T-helper 22 cell (primary cell): ENCODE results near the gene SHMT2.

Experiments
- DNase-seq: peaks from one replicate; pipeline ENCODE4 v3.0.0-alpha.2; 2020; ENCODE audit warnings: low read depth

The SHMT2 gene

DNA sequence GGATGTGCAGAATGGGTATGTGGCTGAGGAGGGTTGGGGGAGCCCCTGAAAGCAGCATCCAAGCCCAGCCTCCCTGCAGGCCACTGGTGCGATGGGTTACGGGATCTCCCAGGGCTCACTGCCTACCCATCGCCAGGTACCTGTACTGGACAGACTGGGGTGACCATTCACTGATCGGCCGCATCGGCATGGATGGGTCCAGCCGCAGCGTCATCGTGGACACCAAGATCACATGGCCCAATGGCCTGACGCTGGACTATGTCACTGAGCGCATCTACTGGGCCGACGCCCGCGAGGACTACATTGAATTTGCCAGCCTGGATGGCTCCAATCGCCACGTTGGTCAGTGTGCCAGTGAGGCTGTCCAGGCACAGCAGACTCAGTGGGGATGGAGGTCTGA lies 31.2 kb upstream of the SHMT2 start:
- DNase-seq, result no peak

DNA sequence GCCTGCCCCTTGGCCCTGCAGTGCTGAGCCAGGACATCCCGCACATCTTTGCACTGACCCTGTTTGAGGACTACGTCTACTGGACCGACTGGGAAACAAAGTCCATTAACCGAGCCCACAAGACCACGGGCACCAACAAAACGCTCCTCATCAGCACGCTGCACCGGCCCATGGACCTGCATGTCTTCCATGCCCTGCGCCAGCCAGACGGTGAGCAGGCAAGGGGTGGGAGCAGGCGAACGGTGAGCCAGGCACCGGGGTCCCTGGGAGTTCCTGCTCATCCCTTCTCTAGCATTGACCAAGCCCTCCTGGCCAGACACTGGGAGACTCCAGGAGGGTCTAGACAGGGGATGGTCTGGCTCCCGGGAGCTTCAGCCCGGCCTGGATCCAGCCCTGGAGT lies 30.3 kb upstream of the SHMT2 start:
- DNase-seq, result no peak

DNA sequence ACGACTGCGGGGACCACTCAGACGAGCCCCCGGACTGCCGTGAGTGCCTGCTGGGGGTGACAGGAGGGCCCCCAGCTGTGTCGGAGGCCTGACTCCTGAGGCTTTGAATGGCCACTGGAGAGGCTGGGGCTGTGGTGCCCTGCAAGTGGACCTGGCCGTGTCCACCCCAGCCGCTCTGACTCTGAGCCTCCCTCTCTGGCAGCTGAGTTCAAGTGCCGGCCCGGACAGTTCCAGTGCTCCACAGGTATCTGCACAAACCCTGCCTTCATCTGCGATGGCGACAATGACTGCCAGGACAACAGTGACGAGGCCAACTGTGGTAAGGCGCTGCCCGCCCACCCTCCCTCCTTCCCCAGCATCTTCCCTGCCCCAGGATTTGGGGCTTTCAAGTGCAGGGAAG lies 29.0 kb upstream of the SHMT2 start:
- DNase-seq, result no peak

DNA sequence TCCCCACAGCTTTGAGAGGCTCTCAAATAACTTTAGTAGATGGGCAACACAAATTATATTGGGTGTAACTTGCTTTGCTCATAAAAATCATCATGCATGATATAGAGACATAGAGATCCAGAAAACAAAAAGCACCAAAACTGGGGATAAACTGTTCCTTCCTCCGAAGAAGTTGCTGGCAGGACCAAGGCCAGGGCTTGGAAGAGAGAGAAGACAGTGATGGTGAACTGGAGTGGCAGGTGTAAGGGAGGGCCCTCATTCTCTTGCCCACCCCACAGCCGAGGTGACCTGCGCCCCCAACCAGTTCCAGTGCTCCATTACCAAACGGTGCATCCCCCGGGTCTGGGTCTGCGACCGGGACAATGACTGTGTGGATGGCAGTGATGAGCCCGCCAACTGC lies 28.3 kb upstream of the SHMT2 start:
- DNase-seq, result no peak

- DNase-seq, result no peak
Observed at GRCh38 chr12:57201631-57202030, 27.9 kb upstream of the SHMT2 start.

DNA sequence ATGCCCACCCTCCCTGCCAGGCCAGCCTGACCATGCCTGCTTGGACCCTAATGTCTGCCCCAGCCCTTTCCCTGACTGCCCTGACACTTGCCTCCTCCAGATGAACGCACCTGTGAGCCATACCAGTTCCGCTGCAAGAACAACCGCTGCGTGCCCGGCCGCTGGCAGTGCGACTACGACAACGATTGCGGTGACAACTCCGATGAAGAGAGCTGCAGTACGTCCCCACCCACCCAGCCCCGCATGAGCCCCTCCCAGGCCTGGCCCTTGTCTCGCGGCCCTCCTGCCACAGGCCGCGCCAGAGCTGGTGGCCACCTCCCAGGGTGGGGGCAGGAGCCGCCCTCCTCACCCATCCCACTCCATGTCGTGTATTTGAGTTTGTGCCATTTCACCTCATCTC lies 27.2 kb upstream of the SHMT2 start:
- no peak for DNase-seq

DNA sequence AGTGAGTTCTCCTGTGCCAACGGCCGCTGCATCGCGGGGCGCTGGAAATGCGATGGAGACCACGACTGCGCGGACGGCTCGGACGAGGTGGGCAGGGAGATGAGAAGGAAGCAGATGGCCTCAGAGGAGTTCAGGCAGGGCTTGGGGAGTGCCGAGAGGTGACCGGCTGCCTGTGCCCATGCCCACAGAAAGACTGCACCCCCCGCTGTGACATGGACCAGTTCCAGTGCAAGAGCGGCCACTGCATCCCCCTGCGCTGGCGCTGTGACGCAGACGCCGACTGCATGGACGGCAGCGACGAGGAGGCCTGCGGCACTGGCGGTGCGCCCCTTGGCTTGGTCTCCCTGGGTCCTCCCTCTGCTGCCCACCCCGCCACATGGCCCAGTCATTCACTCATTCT lies 26.3 kb upstream of the SHMT2 start:
- no peak for DNase-seq

GRCh38 chr12:57203791-57204190 lies 25.7 kb upstream of the SHMT2 start:
- DNase-seq, result no peak

DNA sequence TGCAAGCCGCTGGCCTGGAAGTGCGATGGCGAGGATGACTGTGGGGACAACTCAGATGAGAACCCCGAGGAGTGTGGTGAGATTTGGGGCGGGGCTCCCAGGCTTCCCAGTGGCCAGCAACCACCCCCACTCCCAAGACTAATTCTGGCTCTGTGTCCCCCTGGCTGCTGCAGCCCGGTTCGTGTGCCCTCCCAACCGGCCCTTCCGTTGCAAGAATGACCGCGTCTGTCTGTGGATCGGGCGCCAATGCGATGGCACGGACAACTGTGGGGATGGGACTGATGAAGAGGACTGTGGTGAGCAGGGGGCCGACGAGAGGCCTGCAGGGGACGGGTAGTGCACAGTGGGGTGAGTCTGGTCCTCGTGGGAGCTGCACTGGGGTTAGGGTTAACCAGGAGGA lies 25.1 kb upstream of the SHMT2 start:
- no peak for DNase-seq

DNA sequence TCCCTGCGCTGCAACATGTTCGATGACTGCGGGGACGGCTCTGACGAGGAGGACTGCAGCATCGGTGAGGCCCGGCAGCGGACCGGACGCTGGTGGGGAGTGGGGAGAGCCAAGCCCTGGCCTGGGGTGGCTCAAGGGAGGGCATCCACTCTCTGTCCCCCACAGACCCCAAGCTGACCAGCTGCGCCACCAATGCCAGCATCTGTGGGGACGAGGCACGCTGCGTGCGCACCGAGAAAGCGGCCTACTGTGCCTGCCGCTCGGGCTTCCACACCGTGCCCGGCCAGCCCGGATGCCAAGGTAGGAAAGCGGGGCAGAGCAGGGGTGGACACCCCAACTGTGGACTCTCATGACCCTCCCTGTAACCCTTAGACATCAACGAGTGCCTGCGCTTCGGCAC lies 24.3 kb upstream of the SHMT2 start:
- DNase-seq, result no peak

DNA sequence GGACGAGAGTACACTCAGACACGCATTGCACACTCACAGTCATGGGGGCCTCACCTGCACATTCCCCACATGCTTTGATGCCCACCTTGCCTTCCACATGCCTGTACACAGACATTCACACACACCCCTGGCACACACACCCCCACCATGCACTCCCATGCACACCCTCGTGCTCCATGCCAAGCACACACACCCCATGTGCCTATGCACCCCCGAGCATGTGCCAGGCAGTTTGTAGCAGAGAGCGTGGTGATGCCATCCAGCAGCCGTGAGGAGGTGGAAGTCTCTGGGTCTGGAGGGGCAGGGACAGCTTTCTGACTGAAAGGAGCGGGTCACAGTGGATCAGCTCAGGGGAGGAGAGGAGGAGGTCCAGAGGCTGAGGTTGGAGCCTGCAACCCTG lies 23.6 kb upstream of the SHMT2 start:
- DNase-seq, result no peak

DNA sequence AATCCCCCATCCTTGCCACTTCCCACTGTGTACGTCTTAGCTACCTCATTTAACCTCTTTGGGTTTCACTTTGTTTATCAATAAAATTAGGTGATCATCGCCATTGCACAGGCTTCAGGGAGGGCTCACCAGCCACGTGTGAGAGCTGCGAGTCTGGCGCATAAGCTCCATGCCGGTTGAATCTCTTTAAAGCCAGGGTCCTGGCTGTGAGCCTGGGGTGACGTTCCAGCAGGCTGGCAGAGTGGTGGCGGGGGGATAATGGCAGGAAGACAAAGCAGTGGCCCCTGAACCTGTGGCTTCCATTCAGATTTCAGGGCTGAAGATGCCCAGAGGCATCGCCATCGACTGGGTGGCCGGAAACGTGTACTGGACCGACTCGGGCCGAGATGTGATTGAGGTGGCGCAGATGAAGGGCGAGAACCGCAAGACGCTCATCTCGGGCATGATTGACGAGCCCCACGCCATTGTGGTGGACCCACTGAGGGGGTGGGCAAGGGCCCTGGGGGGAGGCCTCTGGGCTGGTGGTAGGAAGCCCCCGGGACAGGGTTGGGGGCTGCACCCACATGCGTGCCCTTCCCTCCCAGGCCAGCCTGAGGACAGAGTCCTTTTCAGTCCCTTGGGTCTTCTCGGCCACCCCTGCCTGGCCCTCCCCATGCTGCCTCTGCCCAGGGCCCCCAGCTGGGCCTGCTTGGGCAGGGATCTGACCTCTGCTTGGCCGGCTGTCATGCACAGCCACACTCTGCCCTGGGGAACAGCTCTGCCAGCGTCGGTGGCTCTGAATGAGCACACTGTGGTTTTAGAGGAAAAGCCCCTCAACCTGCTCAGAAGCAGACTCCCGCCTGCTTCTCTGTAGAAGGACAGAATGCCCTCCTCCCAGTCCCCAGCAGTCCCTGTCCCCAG lies 21.5 kb upstream of the SHMT2 start:
- no peak for DNase-seq

- no peak for DNase-seq
Observed at GRCh38 chr12:57208631-57209282, 20.8 kb upstream of the SHMT2 start.

DNA sequence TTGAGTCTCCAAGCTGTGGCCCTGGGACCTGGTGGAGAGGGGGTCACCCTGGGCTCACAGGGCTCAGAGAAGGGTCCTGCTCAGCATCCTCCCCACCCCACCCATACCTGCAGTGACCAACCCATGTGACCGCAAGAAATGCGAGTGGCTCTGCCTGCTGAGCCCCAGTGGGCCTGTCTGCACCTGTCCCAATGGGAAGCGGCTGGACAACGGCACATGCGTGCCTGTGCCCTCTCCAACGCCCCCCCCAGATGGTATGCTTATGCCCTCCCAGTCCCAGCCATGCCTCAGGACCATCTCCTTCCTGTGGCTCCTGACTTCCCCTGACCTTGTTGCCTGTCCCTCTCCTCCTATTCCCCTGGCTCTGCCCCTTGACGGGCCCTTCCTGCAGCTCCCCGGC lies 19.6 kb upstream of the SHMT2 start:
- no peak for DNase-seq

GRCh38 chr12:57210461-57210860 lies 19.1 kb upstream of the SHMT2 start:
- no peak for DNase-seq

- no peak for DNase-seq
Observed at GRCh38 chr12:57210926-57211692, 18.4 kb upstream of the SHMT2 start.

GRCh38 chr12:57211791-57212700 lies 17.5 kb upstream of the SHMT2 start:
- DNase-seq, result no peak

- DNase-seq, result no peak
Observed at GRCh38 chr12:57212701-57213057, 16.8 kb upstream of the SHMT2 start.

DNA sequence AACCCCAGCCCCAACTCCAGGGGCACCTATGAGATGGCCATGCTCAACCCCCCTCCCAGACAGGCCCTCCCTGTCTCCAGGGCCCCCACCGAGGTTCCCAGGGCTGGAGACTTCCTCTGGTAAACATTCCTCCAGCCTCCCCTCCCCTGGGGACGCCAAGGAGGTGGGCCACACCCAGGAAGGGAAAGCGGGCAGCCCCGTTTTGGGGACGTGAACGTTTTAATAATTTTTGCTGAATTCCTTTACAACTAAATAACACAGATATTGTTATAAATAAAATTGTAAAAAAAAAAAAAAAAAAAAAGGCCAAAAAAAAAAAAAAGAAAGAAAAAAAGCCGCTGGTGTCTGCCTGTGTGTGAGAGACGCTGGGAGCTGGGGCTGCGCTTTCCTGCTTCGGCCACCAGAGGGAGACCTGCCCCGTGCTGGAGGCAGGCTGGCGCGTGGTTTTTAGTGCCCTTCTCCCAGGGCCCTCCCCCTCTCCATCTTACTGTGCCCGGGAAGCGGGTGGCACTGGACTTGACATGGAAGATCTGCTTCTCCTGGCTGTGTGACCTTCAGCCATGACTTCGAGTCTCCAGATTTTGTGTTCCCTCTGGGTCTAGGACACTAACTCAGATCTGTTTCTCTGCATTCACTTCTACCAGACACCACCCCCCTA lies 16.3 kb upstream of the SHMT2 start:
- peak; percentile 66 for DNase-seq

DNA sequence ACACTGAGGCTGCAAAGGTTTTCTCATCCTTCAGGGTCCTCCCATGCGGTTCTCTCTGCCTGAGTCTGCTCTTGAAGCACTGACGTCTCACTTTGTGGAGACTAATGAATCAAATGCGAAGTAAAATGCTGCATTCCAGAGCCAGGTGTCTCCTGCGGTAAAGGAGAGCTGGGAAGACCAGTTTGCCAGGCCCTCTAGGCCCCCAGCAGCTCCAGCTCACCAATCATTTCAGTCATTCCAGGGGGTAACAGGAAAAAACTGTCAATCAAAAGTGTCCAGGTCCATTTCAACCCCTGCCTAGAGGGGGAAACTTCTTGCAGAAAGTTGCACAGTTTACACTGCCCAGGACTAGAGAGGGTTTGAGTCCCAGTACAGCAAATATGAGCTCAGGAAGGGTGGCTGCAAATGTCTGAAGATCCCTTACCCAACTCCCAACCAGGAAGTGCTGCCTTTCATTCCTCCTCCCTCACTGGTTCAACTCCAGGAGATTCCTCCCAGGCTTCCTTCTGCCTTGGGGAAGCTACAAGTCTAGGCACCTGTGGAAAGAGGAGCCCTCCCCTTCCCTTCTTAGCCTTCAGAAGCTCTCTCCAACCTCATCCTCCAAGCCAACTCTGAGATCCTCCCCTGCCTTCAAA lies 15.6 kb upstream of the SHMT2 start:
- DNase-seq, result no peak

GRCh38 chr12:57214398-57214781 lies 15.1 kb upstream of the SHMT2 start:
- DNase-seq, result peak; percentile 49
